IMR-90 (cell line): ENCODE measurements around the gene NES. TPM values are rescaled to one million over a fixed set of nuclear protein-coding genes. Genes with fewer than 3 reads are reported as not detected.

Source experiments
- ATAC-seq: fragments of 200-7000 bp; cut with Tn5 transposase; 2 replicates; pipeline ENCODE4 v1.9.1; 2020; ENCODE audit warnings: low read depth, mild to moderate bottlenecking, moderate library complexity
- BruUV-seq: library from RNA; stranded (reverse); fragments of 400-500 nt; replicated peaks from 2 replicates; lab custom pipeline; 2021; lab: Mats Ljungman, UMichigan
- CTCF ChIA-PET: fragments of 300-600 bp; formaldehyde crosslinking; extraction: SDS; loops from one replicate; lab custom pipeline; 2021; ENCODE audit warnings: antibody characterized with exemption; lab: Yijun Ruan, JAX
- POLR2A ChIA-PET: fragments of 300-600 bp; sonication (Branson Sonifier 250); formaldehyde crosslinking; loops from one replicate; lab custom pipeline; 2022; ENCODE audit warnings: antibody characterized with exemption; ENCODE audit not compliant: unreplicated experiment; lab: Charles Lee
- DNase-seq: peaks from one replicate; pipeline ENCODE4 v3.0.0; 2013
- H2AFZ ChIP-seq: replicated peaks from 2 replicates; pipeline ENCODE3; 2013; ENCODE audit warnings: low read length, mild to moderate bottlenecking; ENCODE audit not compliant: poor library complexity
- H2AK5ac ChIP-seq: 2 replicates; pipeline ENCODE4 v1.6.1; 2013; ENCODE audit warnings: low read depth, low read length, inconsistent platforms
- H2AK9ac ChIP-seq: replicated peaks from 2 replicates; pipeline ENCODE3; 2013; ENCODE audit warnings: mild to moderate bottlenecking, low read depth, low read length, moderate library complexity; ENCODE audit not compliant: poor library complexity
- H2BK120ac ChIP-seq: 2 replicates; pipeline ENCODE4 v1.6.1; 2013; ENCODE audit warnings: low read depth, low read length, inconsistent platforms
- H2BK15ac ChIP-seq: 3 replicates; pipeline ENCODE4 v1.6.1; 2013; ENCODE audit warnings: low read depth, low read length, inconsistent platforms
- H2BK20ac ChIP-seq: 2 replicates; pipeline ENCODE4 v1.6.1; 2013; ENCODE audit warnings: low read depth, mild to moderate bottlenecking, inconsistent platforms, low read length, moderate library complexity
- H2BK5ac ChIP-seq: 2 replicates; pipeline ENCODE4 v1.6.1; 2013; ENCODE audit warnings: mild to moderate bottlenecking, low read depth, low read length, inconsistent platforms; ENCODE audit not compliant: poor library complexity, severe bottlenecking
- H3K14ac ChIP-seq: replicated peaks from 2 replicates; pipeline ENCODE4 v1.6.1; 2013; ENCODE audit warnings: low read depth, low read length, inconsistent platforms
- H3K18ac ChIP-seq: 2 replicates; pipeline ENCODE4 v1.6.1; 2013; ENCODE audit warnings: low read depth, low read length, control low read depth
- H3K23ac ChIP-seq: 2 replicates; pipeline ENCODE4 v1.6.1; 2013; ENCODE audit warnings: low read depth, low read length, inconsistent platforms
- H3K27ac ChIP-seq: 2 replicates; pipeline ENCODE4 v1.5.1; 2013; ENCODE audit warnings: mild to moderate bottlenecking, control low read depth, low read length; ENCODE audit not compliant: insufficient read depth
- H3K27me3 ChIP-seq: 2 replicates; pipeline ENCODE4 v1.6.1; 2013; ENCODE audit warnings: low read length; ENCODE audit not compliant: control insufficient read depth, insufficient read depth
- H3K36me3 ChIP-seq: 2 replicates; pipeline ENCODE4 v1.6.1; 2013; ENCODE audit warnings: low read length, mixed read lengths; ENCODE audit not compliant: control insufficient read depth, insufficient read depth
- H3K4ac ChIP-seq: 2 replicates; pipeline ENCODE4 v1.6.1; 2013; ENCODE audit warnings: low read depth, low read length, inconsistent platforms
- H3K4me1 ChIP-seq: 2 replicates; pipeline ENCODE4 v1.6.1; 2013; ENCODE audit warnings: low read length, mixed read lengths; ENCODE audit not compliant: control insufficient read depth, insufficient read depth
- H3K4me2 ChIP-seq: 2 replicates; pipeline ENCODE4 v1.6.1; 2013; ENCODE audit warnings: low read depth, mild to moderate bottlenecking, control low read depth, low read length, moderate library complexity
- H3K4me3 ChIP-seq: 2 replicates; pipeline ENCODE4 v1.5.1; 2013; ENCODE audit warnings: low read depth, mild to moderate bottlenecking, control low read depth, low read length, moderate library complexity; ENCODE audit not compliant: insufficient read depth
- H3K56ac ChIP-seq: 2 replicates; pipeline ENCODE4 v1.6.1; 2013; ENCODE audit warnings: low read length, inconsistent platforms; ENCODE audit not compliant: insufficient read depth; ENCODE audit errors: extremely low read depth
- H3K79me1 ChIP-seq, 2 experiments: 2 replicates each; pipeline ENCODE4 v1.6.1; 2013; ENCODE audit warnings: low read length in 2 of 2, inconsistent platforms in 1 of 2, low read depth in 1 of 2
- H3K9ac ChIP-seq: 2 replicates; pipeline ENCODE4 v1.6.1; 2013; ENCODE audit warnings: low read depth, low read length, control low read depth
- H3K9me1 ChIP-seq: 2 replicates; pipeline ENCODE4 v1.6.1; 2013; ENCODE audit warnings: low read length, inconsistent platforms; ENCODE audit not compliant: insufficient read depth
- H3K9me3 ChIP-seq: 2 replicates; pipeline ENCODE4 v1.6.1; 2013; ENCODE audit warnings: low read length; ENCODE audit not compliant: control insufficient read depth, insufficient read depth
- H4K20me1 ChIP-seq: 2 replicates; pipeline ENCODE4 v1.6.1; 2013; ENCODE audit warnings: low read length, inconsistent platforms; ENCODE audit not compliant: insufficient read depth
- H4K5ac ChIP-seq: 2 replicates; pipeline ENCODE4 v1.6.1; 2013; ENCODE audit warnings: mild to moderate bottlenecking, low read depth, low read length, control low read depth
- H4K8ac ChIP-seq, 2 experiments: 2 replicates each; pipeline ENCODE4 v1.6.1; 2013; ENCODE audit warnings: low read depth in 2 of 2, low read length in 2 of 2, control low read depth in 1 of 2, inconsistent platforms in 1 of 2
- H4K91ac ChIP-seq: 2 replicates; pipeline ENCODE4 v1.6.1; 2013; ENCODE audit warnings: low read depth, low read length, inconsistent platforms; ENCODE audit not compliant: insufficient read depth
- BHLHE40 ChIP-seq: fragments of 150-350 bp; IDR thresholded peaks from 2 replicates; pipeline ENCODE4 v1.6.1; 2016; ENCODE audit warnings: mild to moderate bottlenecking, low read depth, low read length
- CEBPB ChIP-seq: IDR thresholded peaks from 2 replicates; pipeline ENCODE4 v1.6.1; 2012; ENCODE audit warnings: low read depth, low read length, improper control_type of control experiment
- CHD1 ChIP-seq: IDR thresholded peaks from 2 replicates; pipeline ENCODE4 v1.6.1; 2012; ENCODE audit warnings: low read depth, low read length, improper control_type of control experiment
- ELK1 ChIP-seq: fragments of 150-350 bp; IDR thresholded peaks from 2 replicates; pipeline ENCODE4 v1.6.1; 2016; ENCODE audit warnings: low read depth, mild to moderate bottlenecking, low read length, moderate library complexity, borderline replicate concordance
- FOS ChIP-seq: fragments of 150-350 bp; IDR thresholded peaks from 2 replicates; pipeline ENCODE4 v1.6.1; 2016; ENCODE audit warnings: low read depth, low read length
- MAFK ChIP-seq: IDR thresholded peaks from 2 replicates; pipeline ENCODE4 v1.6.1; 2012; ENCODE audit warnings: low read depth, low read length, improper control_type of control experiment
- MAZ ChIP-seq: IDR thresholded peaks from 2 replicates; pipeline ENCODE4 v1.6.1; 2012; ENCODE audit warnings: low read depth, mild to moderate bottlenecking, low read length, improper control_type of control experiment, moderate library complexity, borderline replicate concordance
- MXI1 ChIP-seq: IDR thresholded peaks from 2 replicates; pipeline ENCODE4 v1.6.1; 2012; ENCODE audit warnings: low read depth, mild to moderate bottlenecking, low read length, moderate library complexity, borderline replicate concordance
- NFE2L2 ChIP-seq: fragments of 150-350 bp; IDR thresholded peaks from 2 replicates; pipeline ENCODE4 v1.6.1; 2016; ENCODE audit warnings: low read depth, mild to moderate bottlenecking, low read length
- POLR2A ChIP-seq: IDR thresholded peaks from 2 replicates; pipeline ENCODE4 v1.6.1; 2012; ENCODE audit warnings: mild to moderate bottlenecking, low read depth, low read length
- RAD21 ChIP-seq: IDR thresholded peaks from 2 replicates; pipeline ENCODE4 v1.6.1; 2012; ENCODE audit warnings: low read length, improper control_type of control experiment
- RCOR1 ChIP-seq: IDR thresholded peaks from 2 replicates; pipeline ENCODE4 v1.6.1; 2012; ENCODE audit warnings: mild to moderate bottlenecking, low read length, improper control_type of control experiment; ENCODE audit not compliant: insufficient replicate concordance
- RFX5 ChIP-seq: IDR thresholded peaks from 2 replicates; pipeline ENCODE4 v1.8.0; 2012; ENCODE audit warnings: low read depth, mild to moderate bottlenecking, low read length, moderate library complexity
- SMC3 ChIP-seq: fragments of 150-350 bp; IDR thresholded peaks from 2 replicates; pipeline ENCODE4 v1.6.1; 2016; ENCODE audit warnings: low read depth, mild to moderate bottlenecking, antibody characterized with exemption, low read length, moderate library complexity
- USF2 ChIP-seq: fragments of 150-350 bp; IDR thresholded peaks from 2 replicates; pipeline ENCODE4 v1.6.1; 2017; ENCODE audit warnings: mild to moderate bottlenecking, antibody characterized with exemption, low read length, low read depth
- WGBS, 2 experiments: methylation state at CpG; one replicate each; pipeline versions ENCODE4 v1.1.5 to v1.1.7; 2013; ENCODE audit warnings: missing lambda C conversion rate in 2 of 2; ENCODE audit not compliant: insufficient read length in 1 of 2; ENCODE audit errors: extremely low coverage in 2 of 2; 5-methylcytosine and 5-hydroxymethylcytosine counted together
- dilution Hi-C: fragments of 300-500 bp; cut with HindIII; formaldehyde crosslinking; loops from one replicate; pipeline ENCODE4 v1.14.3; 2018; ENCODE audit warnings: low sequenced_read_pairs; ENCODE audit not compliant: unreplicated experiment
- in situ Hi-C: fragments of 300-500 bp; cut with MboI; formaldehyde crosslinking; loops from 3 replicates; pipeline ENCODE4 v1.14.3; 2019; ENCODE audit warnings: low sequenced_read_pairs, inconsistent platforms, mixed read lengths
- intact Hi-C: fragments of 100-400 bp; cut with micrococcal nuclease; formaldehyde crosslinking; loops from 2 replicates; pipeline ENCODE4 v1.10.0; 2022
- polyA plus RNA-seq, 3 experiments: library from polyadenylated mRNA; depleted of rRNA; stranded (reverse); fragments of >200 nt; gene quantifications; 2 replicates each; pipeline ENCODE4 v1.2.3, GENCODE V29; 2012; ENCODE audit warnings: low replicate concordance in 1 of 3
- total RNA-seq: library from RNA; depleted of rRNA; stranded (reverse); fragments of >200 nt; gene quantifications from 2 replicates; pipeline ENCODE4 v1.2.3, GENCODE V29; 2012
- TF ChIP-seq, protein P1 (sequence below): conservative IDR thresholded peaks from 2 replicates; pipeline ENCODE4 v1.5.1; 2012; ENCODE audit warnings: mild to moderate bottlenecking, low read depth, low read length, improper control_type of control experiment

NES gene
- total and polyA plus RNA-seq, 2 of the 4 experiments (the other 2 are of a cell fraction): 25.3 to 40.1 TPM

DNA sequence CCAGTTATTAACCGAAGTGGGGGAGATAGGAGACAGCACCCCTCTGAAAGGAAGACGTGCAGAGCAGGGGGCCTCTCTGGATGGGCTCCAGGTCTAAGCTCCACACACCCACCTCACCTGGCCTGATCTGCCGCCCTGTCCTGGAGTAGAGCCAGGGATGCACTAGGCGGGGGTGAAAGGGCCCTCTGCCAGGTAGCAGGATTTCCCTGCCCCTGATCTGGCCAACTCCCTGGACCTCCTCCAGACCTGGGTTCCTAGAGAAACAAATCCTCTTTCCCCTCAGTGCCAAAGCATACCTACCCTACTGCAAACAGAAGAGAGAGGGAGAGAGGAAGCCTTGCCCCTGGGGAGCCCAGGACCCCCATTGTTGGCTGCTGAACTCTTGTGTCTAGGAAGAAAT is 26.1 kb upstream of the NES start:
- no peak for DNase-seq
- H3K9ac ChIP-seq: no peak overlapping the region
- no peak overlapping the region for H3K18ac ChIP-seq
- CTCF ChIA-PET: interaction anchor here (6.9 kb wide), 1 partner anchor 13 kb away, joined by 54 read pairs; no protein-coding TSS in a partner anchor
- H2BK120ac ChIP-seq: no peak overlapping the region
- dilution Hi-C loops: no loop called here
- in situ Hi-C loops: no loop called here
- H3K14ac ChIP-seq: no peak overlapping the region
- no peak overlapping the region for H4K91ac ChIP-seq
- 100% methylated on average over 1 of the region's 4 CpGs; no CpG with 5 or more reads in 1 of the 2 experiments for WGBS, 2 experiments
- H3K27me3 ChIP-seq: peaks cover 5% of the 10 kb centered on the region
- no peak overlapping the region for H3K4ac ChIP-seq
- H4K5ac ChIP-seq: no peak overlapping the region
- no peak overlapping the region for H2BK15ac ChIP-seq
- no peak for ATAC-seq
- peaks cover 36% of the 10 kb centered on the region for H3K4me1 ChIP-seq
- no peak overlapping the region for H3K4me2 ChIP-seq
- H2AFZ ChIP-seq: no peak overlapping the region
- no peak overlapping the region for H3K27ac ChIP-seq
- POLR2A ChIA-PET: no interaction called here
- TF ChIP-seq SMC3: no peak
- no peak for TF ChIP-seq POLR2A
- TF ChIP-seq BHLHE40: no peak
- TF ChIP-seq NFE2L2: no peak
- TF ChIP-seq MXI1: no peak
- no peak for TF ChIP-seq RAD21
- no peak for TF ChIP-seq RCOR1
- no peak for TF ChIP-seq MAZ
- no peak for TF ChIP-seq RFX5
- no peak for TF ChIP-seq FOS
- no peak for TF ChIP-seq MAFK
- TF ChIP-seq USF2: no peak
- TF ChIP-seq, protein P1, sequence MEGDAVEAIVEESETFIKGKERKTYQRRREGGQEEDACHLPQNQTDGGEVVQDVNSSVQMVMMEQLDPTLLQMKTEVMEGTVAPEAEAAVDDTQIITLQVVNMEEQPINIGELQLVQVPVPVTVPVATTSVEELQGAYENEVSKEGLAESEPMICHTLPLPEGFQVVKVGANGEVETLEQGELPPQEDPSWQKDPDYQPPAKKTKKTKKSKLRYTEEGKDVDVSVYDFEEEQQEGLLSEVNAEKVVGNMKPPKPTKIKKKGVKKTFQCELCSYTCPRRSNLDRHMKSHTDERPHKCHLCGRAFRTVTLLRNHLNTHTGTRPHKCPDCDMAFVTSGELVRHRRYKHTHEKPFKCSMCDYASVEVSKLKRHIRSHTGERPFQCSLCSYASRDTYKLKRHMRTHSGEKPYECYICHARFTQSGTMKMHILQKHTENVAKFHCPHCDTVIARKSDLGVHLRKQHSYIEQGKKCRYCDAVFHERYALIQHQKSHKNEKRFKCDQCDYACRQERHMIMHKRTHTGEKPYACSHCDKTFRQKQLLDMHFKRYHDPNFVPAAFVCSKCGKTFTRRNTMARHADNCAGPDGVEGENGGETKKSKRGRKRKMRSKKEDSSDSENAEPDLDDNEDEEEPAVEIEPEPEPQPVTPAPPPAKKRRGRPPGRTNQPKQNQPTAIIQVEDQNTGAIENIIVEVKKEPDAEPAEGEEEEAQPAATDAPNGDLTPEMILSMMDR: no peak
- no peak for TF ChIP-seq CEBPB
- TF ChIP-seq CHD1: no peak
- TF ChIP-seq ELK1: no peak
- no TSS peak for BruUV-seq
- H4K20me1 ChIP-seq: no peaks in the 10 kb centered on the region
- H3K9me1 ChIP-seq: no peaks in the 10 kb centered on the region
- H4K8ac ChIP-seq: no peak overlapping the region
- peak overlapping the region; percentile 49 for H2AK9ac ChIP-seq
- no peak overlapping the region for H3K4me3 ChIP-seq
- H3K79me1 ChIP-seq: no peaks in the 10 kb centered on the region
- no peak overlapping the region for H3K56ac ChIP-seq
- no peak overlapping the region for H3K23ac ChIP-seq
- H2AK5ac ChIP-seq: no peak overlapping the region
- intact Hi-C loops: no loop called here
- H3K9me3 ChIP-seq: no peaks in the 10 kb centered on the region
- H3K36me3 ChIP-seq: no peaks in the 10 kb centered on the region
- H2BK5ac ChIP-seq: no peak overlapping the region
- H2BK20ac ChIP-seq: no peak overlapping the region
